Skeletal muscle satellite cell (primary cell): ENCODE measurements around the gene SLC6A3.

ENCODE experiments used
- H3K27me3 ChIP-seq: 2 replicates; pipeline ENCODE4 v1.7.0; 2013; ENCODE audit warnings: low read length; ENCODE audit not compliant: control insufficient read depth, insufficient read depth
- H3K36me3 ChIP-seq: 2 replicates; pipeline ENCODE4 v1.7.0; 2013; ENCODE audit warnings: mild to moderate bottlenecking, control low read depth, low read length; ENCODE audit not compliant: insufficient read depth
- H3K4me1 ChIP-seq: 2 replicates; pipeline ENCODE4 v1.7.0; 2013; ENCODE audit warnings: low read length; ENCODE audit not compliant: control insufficient read depth, insufficient read depth
- H3K4me2 ChIP-seq: 2 replicates; pipeline ENCODE4 v1.7.0; 2013; ENCODE audit warnings: mild to moderate bottlenecking, low read length
- H3K4me3 ChIP-seq: 2 replicates; pipeline ENCODE4 v1.7.0; 2013; ENCODE audit warnings: low read length
- H3K9ac ChIP-seq: 2 replicates; pipeline ENCODE4 v1.7.0; 2013; ENCODE audit warnings: mild to moderate bottlenecking, low read depth, low read length, moderate library complexity
- H3K9me3 ChIP-seq: replicated peaks from 2 replicates; pipeline ENCODE4 v1.7.0; 2013; ENCODE audit warnings: mild to moderate bottlenecking, control low read depth, low read length

The SLC6A3 gene

DNA sequence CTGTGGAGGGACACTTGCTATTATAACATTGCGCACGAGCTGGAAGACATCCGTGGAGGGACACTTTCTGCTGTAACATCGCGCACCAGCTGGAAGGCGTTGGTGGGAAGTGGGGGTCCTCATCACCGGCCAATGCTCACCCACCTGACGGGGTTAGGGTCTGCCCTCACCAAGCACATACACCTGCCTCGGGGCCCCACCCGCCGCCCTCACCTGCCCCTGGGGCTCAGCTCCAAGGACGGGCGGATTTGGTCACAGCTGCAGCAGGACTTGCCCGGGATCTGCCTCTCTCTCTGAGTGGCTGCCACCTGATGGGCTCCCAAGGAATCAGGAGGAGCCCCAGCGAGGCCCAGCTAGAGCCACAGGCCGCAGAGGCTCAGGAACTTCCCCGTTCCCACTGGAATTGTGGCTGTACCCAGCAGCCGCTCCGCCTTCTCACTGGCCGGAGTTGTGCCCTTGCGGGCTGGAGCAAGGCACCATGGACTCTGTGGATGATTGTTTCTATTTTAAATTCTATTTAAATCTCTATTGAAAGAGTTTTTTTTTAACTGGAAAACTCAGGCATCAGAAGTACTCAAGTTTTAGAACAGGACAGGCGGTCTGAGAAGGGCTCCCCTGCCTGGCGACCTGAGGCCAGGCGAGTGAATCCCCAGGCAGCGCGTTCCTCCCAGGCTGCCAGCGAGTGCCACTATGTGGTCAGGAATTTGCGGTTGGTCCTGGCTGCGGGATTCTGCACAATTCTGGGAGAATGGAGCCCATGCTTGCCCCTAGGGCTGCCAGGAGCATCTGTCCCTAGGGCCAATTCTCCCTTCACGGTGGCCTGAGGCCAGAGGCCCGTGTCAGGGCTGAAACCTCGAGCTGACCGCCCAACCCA lies 38.9 kb upstream of the SLC6A3 start:
- H3K36me3 ChIP-seq, result peaks cover 37% of the 10 kb centered on the region

DNA sequence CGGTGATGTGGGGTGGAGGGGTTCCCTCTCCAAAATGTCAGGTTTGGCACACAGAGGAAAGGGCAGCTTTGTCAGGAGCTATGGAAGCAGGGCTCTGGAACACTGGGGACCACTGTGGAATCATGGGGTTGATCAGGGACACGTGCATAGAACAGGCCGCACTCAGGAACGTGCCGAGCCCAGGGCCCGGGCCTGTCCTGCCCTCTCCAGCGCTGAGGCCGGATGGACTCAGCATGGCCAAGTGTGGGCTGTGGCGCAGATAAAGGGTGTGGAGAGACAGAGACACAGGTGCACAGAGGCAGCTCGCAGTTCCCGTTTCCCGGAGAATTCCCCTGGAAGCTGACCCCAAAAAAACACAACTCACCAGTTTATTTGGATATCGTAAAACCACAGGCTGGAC lies 37.8 kb upstream of the SLC6A3 start:
- no peaks in the 10 kb centered on the region for H3K4me1 ChIP-seq
- H3K36me3 ChIP-seq, result peaks cover 39% of the 10 kb centered on the region

More for the DNA sequence above, 38.9 kb upstream of the SLC6A3 start:
- no peak overlapping the region for H3K9ac ChIP-seq
- H3K4me1 ChIP-seq, result peaks cover 6% of the 10 kb centered on the region
- H3K9me3 ChIP-seq, result no peaks in the 10 kb centered on the region
- H3K27me3 ChIP-seq, result no peaks in the 10 kb centered on the region
- no peak overlapping the region for H3K4me3 ChIP-seq
- no peak overlapping the region for H3K4me2 ChIP-seq

DNA sequence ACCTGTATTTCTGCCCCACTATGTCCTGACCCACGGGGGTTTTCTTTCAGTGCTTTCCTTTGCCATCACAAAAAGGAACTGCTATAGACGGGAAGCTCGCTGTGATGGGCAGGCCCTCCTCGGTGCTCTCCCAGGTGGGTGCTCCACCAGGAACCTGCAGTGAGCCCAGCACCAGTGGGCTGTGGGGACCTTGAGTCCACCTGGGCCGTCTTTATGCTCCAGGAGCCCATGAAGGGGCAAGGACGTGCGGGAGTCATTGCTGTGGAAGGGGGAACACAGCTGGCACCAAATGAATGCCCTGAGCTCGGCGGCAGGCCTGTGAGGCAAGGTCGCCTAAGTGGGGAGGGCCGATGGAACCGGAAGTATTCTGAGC lies 36.7 kb upstream of the SLC6A3 start:
- Histone ChIP-seq H3K4me3 (no peak overlapping the region), H3K9ac (no peak overlapping the region), H3K4me1 (no peaks in the 10 kb centered on the region), H3K9me3 (no peaks in the 10 kb centered on the region), H3K4me2 (no peak overlapping the region), H3K36me3 (peaks cover 34% of the 10 kb centered on the region), H3K27me3 (no peaks in the 10 kb centered on the region)

More for the DNA sequence above, 37.8 kb upstream of the SLC6A3 start:
- Histone ChIP-seq H3K4me2 (no peak overlapping the region), H3K9ac (no peak overlapping the region), H3K27me3 (no peaks in the 10 kb centered on the region), H3K4me3 (no peak overlapping the region), H3K9me3 (no peaks in the 10 kb centered on the region)

DNA sequence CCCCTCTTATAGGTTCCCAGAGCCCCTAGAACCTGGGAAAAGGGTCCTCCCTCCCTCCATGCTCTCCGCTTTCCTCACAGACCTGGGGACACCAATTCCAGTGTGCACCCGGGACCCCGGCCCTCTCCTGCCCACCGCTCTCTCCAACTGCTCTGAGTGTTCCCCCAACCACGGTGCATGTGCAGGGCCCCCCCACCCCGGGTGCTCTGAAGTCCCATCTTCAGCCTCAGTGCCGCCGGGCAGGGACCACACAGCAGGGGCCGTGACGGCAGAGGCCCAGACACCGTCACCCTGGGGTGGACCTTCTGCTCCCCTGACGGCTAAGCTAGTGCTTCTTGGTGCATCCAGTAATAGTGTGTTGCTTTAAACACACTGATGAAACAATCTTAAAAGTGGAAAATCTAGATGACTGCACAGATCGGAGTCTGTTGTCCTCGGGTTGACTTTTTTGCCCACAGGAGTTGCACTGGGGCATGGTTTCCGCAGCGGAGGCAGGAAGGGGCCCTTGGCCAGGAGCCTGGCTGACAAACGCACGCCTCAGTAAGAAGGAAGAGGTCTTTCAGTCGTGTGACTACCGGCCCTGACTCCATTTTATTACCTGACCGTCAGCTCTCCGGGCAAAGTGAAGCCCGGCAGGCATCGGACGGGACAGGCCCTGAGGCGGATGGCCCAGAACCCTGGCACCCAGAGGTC lies 36.2 kb upstream of the SLC6A3 start:
- Histone ChIP-seq H3K4me2 (no peak overlapping the region), H3K9ac (no peak overlapping the region), H3K9me3 (no peaks in the 10 kb centered on the region), H3K36me3 (peaks cover 33% of the 10 kb centered on the region), H3K4me1 (no peaks in the 10 kb centered on the region), H3K27me3 (no peaks in the 10 kb centered on the region), H3K4me3 (no peak overlapping the region)

DNA sequence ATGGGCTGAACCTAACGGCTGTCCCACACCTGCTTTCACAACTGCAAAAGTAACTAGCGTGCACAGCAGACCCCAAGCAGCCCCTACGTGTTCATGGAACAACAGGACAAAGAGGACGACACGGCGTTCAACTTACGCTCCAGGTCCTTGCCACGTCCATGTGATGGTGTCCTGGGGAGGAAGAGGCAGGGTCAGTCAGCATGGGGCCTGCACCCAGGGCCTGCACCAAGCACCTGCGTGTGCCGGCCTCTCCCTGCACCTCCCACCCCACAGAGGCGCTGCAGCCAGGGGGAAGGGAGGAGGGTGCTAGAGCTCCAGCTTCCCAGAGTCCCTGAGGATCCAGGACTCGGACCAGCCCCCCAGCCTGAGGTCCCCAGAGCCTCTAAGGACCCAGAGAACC lies 35.6 kb upstream of the SLC6A3 start:
- Histone ChIP-seq H3K4me3 (no peak overlapping the region), H3K9ac (no peak overlapping the region), H3K9me3 (no peaks in the 10 kb centered on the region), H3K36me3 (peaks cover 33% of the 10 kb centered on the region), H3K4me2 (no peak overlapping the region), H3K27me3 (no peaks in the 10 kb centered on the region), H3K4me1 (no peaks in the 10 kb centered on the region)

DNA sequence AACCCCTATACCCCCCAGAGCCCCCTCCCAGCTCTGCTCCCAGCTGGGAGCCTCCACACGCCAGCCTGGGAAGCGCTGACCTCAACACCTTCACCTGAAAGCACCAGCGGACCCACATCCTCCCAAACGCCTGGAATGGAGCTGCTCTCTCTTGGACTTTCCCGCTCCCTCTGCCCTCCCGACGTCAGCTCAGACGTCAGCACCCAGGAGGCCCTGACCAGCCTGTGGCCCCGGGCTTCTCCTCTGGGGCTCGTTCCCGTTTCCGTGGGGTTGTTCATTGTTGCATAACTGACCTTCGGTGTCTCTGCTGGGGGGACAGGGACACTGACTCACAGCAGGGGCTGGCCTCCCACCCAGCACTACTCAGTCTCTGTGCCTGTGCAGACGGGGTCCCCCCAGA lies 35.0 kb upstream of the SLC6A3 start:
- Histone ChIP-seq H3K27me3 (no peaks in the 10 kb centered on the region), H3K9ac (no peak overlapping the region), H3K4me3 (no peak overlapping the region), H3K9me3 (no peaks in the 10 kb centered on the region), H3K4me2 (no peak overlapping the region), H3K36me3 (peaks cover 28% of the 10 kb centered on the region), H3K4me1 (no peaks in the 10 kb centered on the region)

DNA sequence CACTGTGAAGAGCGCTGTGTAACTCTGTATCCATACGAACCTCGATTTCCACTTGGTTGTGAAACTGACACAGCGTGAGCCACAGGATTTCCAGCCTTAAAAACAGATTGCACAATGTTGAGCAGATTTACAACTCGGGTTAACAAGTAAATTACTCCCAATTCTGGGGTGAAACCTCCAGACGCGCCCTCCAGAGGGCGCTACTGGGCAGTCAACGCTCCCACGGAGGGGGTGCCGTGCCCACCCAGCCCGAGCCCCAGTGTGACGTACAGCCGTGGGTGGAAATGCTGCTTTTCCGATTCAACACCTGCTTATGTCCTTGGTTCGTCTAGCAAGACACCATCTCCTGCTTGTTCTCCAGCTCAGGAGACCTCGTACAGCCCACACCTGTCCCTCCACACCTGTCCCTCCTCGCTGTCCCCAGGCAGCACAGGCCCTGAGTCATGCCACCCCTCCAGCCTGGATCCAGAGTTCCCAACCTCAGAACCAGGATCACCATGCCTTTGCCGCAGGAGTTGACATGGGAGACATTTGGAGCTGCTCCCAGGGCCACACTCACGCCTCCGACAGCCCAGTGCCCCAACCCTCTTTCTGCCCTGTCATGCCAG lies 34.4 kb upstream of the SLC6A3 start:
- H3K9me3 ChIP-seq, result no peaks in the 10 kb centered on the region
- no peak overlapping the region for H3K4me3 ChIP-seq
- H3K27me3 ChIP-seq, result no peaks in the 10 kb centered on the region
- no peaks in the 10 kb centered on the region for H3K4me1 ChIP-seq
- no peak overlapping the region for H3K4me2 ChIP-seq
- no peak overlapping the region for H3K9ac ChIP-seq
- H3K36me3 ChIP-seq, result peaks cover 31% of the 10 kb centered on the region

DNA sequence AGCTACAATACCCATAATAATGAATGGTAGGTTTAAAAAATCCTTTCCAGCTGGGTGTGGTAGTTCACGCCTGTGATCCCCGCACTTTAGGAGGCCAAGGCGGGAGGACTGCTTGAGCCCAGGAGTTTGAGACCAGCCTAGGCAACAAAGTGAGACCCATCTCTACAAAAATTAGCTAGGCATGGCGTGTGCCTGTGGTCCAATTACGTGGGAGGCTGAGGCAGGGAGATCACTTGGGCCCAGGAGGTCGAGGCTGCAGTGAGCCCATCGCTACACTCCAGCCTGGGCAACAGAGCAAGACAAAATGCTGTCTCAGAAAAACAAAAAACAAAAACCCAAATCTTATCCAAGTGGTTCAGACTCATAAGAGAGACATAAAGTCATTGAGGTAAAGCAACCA lies 33.8 kb upstream of the SLC6A3 start:
- Histone ChIP-seq H3K9ac (no peak overlapping the region), H3K36me3 (peaks cover 37% of the 10 kb centered on the region), H3K4me1 (no peaks in the 10 kb centered on the region), H3K4me2 (no peak overlapping the region), H3K9me3 (no peaks in the 10 kb centered on the region), H3K27me3 (no peaks in the 10 kb centered on the region), H3K4me3 (no peak overlapping the region)

DNA sequence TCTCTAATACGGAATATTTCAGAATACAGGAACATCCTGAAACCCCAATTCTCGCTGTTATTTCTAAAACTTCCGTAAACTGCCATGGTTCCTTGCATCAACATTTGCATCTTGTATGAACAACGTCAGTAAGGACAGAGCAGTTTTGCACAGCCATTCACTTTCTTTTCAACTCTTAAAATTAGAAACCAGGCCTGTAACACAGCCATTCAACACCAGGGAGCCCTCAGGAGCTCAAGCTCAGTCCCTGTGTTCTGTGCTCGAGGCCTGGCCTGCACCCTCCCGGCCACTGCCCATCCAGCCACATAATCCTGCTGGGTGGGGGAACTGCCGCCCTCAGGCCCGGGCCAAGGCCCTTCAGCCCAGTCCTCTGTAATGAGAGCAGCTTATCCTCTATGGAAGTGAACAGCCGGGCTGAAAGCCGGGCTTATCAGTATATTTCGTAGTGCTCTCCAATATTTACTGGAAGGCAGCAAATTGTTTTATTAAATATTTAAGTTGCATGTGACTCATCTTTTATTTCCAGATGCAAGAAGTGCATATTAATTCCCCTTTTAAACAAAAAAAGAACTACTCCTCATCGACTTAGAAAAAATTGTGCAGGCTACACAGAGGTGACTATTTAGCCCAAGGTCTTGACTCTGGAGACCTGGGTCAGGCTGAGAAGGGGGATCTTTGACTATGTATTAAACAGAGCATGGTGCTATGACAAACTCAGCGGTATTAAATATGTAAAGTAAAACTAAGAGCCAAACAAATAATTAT lies 33.2 kb upstream of the SLC6A3 start:
- Histone ChIP-seq H3K4me1 (no peaks in the 10 kb centered on the region), H3K4me2 (no peak overlapping the region), H3K9me3 (no peaks in the 10 kb centered on the region), H3K4me3 (no peak overlapping the region), H3K9ac (no peak overlapping the region), H3K27me3 (no peaks in the 10 kb centered on the region), H3K36me3 (peaks cover 43% of the 10 kb centered on the region)

DNA sequence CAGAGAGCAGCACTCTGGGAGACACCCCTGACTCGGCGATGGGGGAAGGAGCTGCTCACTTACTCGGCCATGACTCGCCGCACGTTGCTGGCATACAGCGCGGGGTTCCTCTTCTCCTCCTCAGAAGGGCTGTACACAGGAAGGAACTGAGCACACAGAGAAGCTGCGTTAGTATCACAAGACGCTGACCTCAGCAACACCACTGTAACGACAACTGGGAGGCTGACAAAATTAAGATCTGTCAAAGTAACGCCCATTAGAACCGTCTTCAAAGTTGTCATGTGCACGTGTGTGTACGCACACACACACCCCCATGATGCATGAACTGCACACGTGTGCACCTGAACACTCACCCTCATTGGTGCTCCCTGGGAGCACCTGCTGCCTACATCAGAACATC lies 32.1 kb upstream of the SLC6A3 start:
- no peaks in the 10 kb centered on the region for H3K27me3 ChIP-seq
- peaks cover 42% of the 10 kb centered on the region for H3K36me3 ChIP-seq
- H3K4me1 ChIP-seq, result no peaks in the 10 kb centered on the region
- H3K9ac ChIP-seq, result no peak overlapping the region
- H3K4me3 ChIP-seq, result no peak overlapping the region
- no peak overlapping the region for H3K4me2 ChIP-seq
- no peaks in the 10 kb centered on the region for H3K9me3 ChIP-seq

DNA sequence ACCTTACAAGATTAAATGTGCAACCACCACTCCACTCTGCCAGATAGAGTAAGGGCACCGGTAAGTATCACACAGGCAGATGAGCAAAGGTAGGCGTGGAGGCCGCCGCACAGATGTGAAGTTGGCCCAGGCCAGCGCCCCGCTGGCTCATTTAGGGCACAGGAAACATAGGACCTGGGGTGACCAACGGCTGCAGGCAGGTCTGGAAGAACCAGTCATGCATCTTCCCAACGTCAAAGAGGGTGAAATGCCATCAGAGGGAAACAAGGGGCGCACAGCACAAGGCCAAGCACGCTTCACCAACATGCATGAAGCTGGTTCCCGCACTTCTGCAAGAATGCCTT lies 31.7 kb upstream of the SLC6A3 start:
- Histone ChIP-seq H3K27me3 (no peaks in the 10 kb centered on the region), H3K4me3 (no peak overlapping the region), H3K36me3 (peaks cover 42% of the 10 kb centered on the region), H3K4me1 (no peaks in the 10 kb centered on the region), H3K9ac (no peak overlapping the region), H3K4me2 (no peak overlapping the region), H3K9me3 (no peaks in the 10 kb centered on the region)
